GM19463 (cell line): Measurements from ENCODE around the gene FARP1.
"Not testable (repeated sequence)": the region's sequence is repeated elsewhere in the genome, so short reads cannot be mapped to it uniquely, and the experiment has no call there.

Source experiments
- ATAC-seq: cut with Tn5 transposase; IDR thresholded peaks from one replicate; pipeline ENCODE4 v1.9.1; 2021; ENCODE audit warnings: mild to moderate bottlenecking, moderate library complexity; ENCODE audit not compliant: unreplicated experiment

Gene FARP1

DNA sequence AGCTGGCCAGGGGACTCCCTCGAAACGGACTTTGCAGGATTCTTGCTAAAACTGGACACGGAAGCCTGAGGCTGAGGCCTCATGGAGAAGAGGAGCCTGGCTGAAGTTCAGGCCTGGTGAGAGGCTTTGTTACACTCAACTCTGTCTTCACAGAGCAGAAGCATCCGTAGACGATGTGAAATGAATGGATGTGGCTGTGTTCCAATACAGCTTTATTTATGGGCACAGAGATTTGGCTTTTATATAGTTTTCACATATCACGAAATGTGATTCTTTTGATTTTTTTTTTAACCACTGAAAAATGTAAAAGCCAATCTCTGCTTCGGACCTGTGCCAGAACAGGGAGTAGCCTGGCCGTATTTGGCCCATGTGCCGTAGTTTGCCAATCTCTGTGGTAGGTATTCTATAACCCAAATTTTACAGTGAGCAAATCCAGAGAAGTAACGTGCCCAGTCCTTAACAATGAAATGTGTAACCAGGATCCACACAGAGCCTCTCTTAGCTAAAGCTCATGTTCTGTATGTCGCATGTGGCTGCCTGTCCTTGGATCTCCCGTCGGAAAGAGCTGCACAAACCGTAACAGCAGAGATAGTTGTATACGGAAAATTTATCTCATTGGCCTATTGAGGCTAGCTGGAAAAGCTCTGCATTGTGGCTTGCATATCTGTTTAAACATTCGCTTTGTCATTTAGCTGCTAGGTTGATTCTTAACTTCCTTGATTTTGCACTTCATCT is 205.7 kb downstream of the FARP1 start:
- no peak for ATAC-seq

- ATAC-seq = no peak
Measured at GRCh38 chr13:98349731-98350305, 206.9 kb downstream of the FARP1 start.

- ATAC-seq = no peak
Measured at GRCh38 chr13:98350746-98351330, 207.9 kb downstream of the FARP1 start.

DNA sequence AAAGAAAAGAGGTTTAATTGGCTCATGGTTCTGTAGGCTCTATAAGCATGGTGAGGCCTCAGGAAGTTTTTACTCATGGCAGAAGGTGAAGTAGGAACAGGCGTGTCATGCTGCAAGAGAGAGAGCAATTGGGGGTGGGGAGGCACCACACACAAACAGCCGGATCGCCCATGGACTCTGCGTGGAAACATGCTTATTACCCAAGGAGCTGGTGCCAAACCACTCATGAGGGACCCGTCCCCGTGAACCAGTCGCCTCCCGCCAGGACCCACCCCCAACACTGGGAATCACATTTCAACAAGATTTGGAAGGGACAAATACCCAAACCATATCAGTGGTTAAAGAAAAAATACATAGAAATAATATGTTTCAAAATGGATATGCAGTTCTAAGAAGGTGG is 208.7 kb downstream of the FARP1 start:
- ATAC-seq = no peak

DNA sequence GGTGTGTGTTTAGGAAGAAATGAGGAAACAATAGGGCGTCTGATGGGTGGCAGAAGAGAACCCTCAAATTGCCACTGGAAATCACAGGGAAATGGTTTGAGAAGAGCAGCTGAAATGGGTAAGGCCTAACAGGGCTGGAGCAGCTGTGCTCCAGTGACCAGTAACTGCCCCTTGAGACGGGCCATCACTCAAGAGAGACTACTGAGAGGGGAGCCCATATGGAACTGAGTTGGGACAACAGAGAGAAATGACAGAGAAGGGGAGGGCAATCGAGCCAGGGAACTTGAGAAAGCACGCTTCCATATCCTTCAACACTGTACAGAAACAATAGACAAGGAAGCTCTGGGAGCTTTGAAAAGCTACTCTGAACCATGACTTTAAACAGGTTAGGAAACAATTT is 209.3 kb downstream of the FARP1 start:
- no peak for ATAC-seq

GRCh38 chr13:98353750-98354149 is 210.9 kb downstream of the FARP1 start:
- no peak for ATAC-seq

DNA sequence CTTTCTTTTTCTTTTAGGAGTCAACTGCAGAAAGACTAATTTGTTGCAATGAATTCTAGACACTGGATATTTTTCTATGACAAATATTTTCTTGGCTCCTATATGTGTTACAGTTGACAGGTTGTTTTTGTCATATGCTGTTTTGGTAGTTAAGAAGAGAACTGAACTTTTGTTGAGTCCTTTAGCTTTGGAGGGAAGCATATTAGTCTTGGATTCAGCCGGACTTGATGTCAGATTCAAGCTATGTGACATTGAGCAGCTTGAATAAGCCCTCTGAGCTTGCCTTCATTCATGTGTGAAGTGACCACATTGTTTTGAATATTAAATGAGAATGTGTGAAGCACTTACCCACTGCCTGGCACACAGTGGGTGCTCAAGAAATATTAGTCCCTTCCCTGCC is 216.0 kb downstream of the FARP1 start:
- no peak for ATAC-seq

GRCh38 chr13:98360545-98360944 is 217.7 kb downstream of the FARP1 start:
- no peak for ATAC-seq

DNA sequence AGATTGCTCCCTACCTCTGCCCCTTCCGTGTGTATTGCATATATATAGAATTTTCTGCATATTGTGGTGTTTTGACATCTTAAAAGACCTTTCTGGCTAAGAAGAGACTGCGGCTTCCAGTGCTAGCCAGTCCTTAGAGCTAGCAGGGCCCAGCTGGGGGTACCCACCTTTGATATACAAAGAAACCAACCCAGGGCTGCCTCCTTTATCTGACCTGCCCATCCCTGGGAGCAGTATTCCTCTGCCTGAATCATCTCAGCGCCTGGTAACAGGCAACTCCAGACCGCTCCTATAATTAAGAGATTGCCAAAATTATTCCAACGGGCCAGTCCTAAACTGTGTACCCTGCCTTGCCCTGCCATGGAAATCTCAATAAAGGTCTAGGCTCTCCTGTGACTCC is 220.4 kb downstream of the FARP1 start:
- no peak for ATAC-seq

- no peak for ATAC-seq
Measured at GRCh38 chr13:98364179-98364578, 221.3 kb downstream of the FARP1 start.

DNA sequence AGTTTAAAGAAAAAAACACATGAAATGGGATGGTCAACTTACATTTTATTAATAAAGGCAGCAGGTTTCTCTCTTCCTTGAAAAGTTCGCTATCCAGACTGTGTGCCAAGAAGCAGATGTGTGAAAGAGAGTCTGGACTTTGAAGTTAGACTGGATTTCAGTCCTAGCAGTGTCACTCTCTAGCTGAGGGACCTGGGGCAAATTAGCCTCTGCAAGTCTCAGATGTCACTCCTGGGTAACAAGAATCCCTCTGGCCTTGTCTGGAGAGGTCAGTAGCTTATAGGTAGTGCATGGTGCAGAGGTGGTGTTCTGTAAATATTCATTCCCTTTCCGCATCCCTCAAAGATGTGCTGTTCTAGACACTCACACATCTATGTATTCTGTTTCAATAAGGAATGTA is 221.8 kb downstream of the FARP1 start:
- ATAC-seq = no peak

DNA sequence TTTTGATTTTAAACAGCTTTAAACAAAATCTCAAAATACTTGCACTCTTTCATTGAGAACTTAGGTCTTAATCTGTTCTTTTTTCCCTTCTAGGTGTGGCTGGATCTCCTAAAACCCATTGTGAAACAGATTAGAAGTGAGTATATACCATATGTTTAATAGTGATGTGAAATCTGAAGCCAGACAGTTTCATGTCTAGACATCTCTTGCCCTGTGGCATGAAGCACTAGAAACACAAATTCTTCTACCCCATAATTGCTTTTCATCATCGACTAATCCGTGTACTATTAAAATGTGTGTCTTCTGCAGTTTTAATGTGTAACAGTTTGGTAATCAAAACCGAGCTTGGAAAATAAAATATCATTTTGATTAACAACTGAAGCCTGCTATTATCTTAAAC is 222.4 kb downstream of the FARP1 start:
- no peak for ATAC-seq

DNA sequence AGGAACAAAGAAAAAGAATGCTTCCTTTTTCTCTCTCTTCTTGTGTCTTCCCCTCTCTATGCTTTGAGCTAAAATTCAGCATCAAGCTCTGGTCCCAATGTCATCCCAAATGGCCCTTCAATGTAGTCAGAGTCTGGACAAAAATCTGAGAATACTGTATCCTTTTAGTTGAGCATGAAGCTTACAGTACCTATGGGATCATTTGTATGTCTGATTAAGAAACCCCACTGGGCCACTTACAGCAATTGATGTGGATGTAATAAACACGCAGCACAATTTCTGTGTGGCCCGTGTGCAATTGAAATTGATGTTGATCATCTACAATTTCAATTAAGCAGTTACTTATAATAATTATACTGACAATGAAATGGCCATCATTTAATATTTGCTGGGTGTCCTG is 223.1 kb downstream of the FARP1 start:
- ATAC-seq = no peak

- ATAC-seq = no peak
Measured at GRCh38 chr13:98366443-98366842, 223.5 kb downstream of the FARP1 start.

GRCh38 chr13:98366959-98367358 is 224.1 kb downstream of the FARP1 start:
- no peak for ATAC-seq

DNA sequence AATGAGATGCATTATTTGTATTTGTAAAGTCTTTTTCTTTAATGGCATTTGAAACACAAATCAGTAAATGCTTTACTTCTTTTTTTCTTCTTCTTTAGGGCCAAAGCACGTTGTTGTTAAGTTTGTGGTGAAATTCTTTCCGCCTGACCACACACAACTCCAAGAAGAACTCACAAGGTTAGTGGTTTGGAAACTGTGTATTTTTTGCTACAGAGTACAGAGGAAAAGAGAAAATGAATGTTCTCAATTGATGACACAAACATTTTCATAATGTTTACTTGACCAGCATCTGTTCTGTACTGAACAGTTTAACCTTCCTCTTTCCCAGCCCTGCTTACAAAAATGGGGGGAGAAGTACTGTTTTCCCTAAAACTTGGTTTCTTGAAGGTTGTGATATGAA is 225.1 kb downstream of the FARP1 start:
- no peak for ATAC-seq

- not testable (repeated sequence) for ATAC-seq
Measured at GRCh38 chr13:98369520-98369919, 226.6 kb downstream of the FARP1 start.

- no peak for ATAC-seq
Measured at GRCh38 chr13:98370261-98370660, 227.4 kb downstream of the FARP1 start.

GRCh38 chr13:98370806-98371515 is 228.1 kb downstream of the FARP1 start:
- ATAC-seq = no peak

- no peak for ATAC-seq
Measured at GRCh38 chr13:98371516-98372023, 228.7 kb downstream of the FARP1 start.

- ATAC-seq = no peak
Measured at GRCh38 chr13:98372876-98373275, 230.0 kb downstream of the FARP1 start.

- no peak for ATAC-seq
Measured at GRCh38 chr13:98374750-98375149, 231.9 kb downstream of the FARP1 start.
